Astrocyte (in vitro differentiated cells and primary cell): ENCODE data around the gene ZNF79.

Experiments used
- EZH2 ChIP-seq: IDR thresholded peaks from 2 replicates; pipeline ENCODE4 v1.6.1; 2012; ENCODE audit warnings: mild to moderate bottlenecking, low read length, inconsistent platforms; ENCODE audit not compliant: insufficient read depth
- TF ChIP-seq, protein P1 (sequence below): IDR thresholded peaks from 2 replicates; pipeline ENCODE4 v1.5.1; 2011; ENCODE audit warnings: low read depth, mild to moderate bottlenecking, inconsistent platforms, low read length, moderate library complexity; ENCODE audit not compliant: insufficient read depth

DNA sequence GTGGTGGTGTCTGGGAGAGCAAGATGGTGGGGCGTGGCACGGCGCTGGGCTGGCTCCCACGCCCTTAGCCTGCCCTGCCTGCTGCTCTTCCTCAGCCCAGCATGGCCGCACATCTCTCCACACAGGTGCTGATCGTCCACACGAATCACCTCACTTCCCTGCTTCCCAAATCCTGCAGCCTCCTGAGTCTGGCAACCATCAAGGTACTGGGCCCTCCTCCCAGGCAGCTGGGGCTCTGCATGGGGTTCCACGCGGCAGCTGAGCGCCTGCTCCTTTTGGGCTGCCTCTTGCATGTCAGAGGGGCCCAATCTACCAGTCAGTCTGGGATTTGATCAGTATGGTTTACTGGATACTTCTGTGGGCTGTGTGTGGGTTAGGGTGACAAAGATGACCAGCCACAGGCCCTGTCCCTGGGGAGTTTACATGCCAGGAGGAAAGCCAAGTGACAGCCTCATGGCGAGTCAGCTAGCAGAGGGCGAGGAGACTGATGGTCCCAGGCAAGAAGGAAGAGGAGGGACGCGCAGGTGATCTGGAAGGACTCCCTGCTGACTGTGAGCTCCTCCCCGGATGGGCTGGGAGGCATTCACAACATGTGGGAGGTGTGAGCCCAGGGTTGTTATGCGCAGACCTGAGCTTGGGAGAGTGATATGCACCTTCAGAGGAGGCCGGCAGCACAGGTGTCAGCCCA is 33.2 kb downstream of the ZNF79 start:
- no peak for TF ChIP-seq EZH2
- TF ChIP-seq, protein P1, sequence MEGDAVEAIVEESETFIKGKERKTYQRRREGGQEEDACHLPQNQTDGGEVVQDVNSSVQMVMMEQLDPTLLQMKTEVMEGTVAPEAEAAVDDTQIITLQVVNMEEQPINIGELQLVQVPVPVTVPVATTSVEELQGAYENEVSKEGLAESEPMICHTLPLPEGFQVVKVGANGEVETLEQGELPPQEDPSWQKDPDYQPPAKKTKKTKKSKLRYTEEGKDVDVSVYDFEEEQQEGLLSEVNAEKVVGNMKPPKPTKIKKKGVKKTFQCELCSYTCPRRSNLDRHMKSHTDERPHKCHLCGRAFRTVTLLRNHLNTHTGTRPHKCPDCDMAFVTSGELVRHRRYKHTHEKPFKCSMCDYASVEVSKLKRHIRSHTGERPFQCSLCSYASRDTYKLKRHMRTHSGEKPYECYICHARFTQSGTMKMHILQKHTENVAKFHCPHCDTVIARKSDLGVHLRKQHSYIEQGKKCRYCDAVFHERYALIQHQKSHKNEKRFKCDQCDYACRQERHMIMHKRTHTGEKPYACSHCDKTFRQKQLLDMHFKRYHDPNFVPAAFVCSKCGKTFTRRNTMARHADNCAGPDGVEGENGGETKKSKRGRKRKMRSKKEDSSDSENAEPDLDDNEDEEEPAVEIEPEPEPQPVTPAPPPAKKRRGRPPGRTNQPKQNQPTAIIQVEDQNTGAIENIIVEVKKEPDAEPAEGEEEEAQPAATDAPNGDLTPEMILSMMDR: no peak
